Activated B cell treated with CpG ODN at 0.5 μM for 24 hours (primary cell): ENCODE results near the gene TMEM119. TPM values are rescaled to one million over a fixed set of nuclear protein-coding genes. Genes with fewer than 3 reads are reported as not detected.

Source experiments
- ATAC-seq: fragments of 200-7000 bp; cut with Tn5 transposase; one replicate; pipeline ENCODE4 v1.10.0; 2021; ENCODE audit warnings: low read depth, mild to moderate bottlenecking, moderate library complexity
- CTCF ChIA-PET: fragments of 350-600 bp; sonication (Branson Sonifier 250); formaldehyde crosslinking; loops from one replicate; lab custom pipeline; 2021; ENCODE audit warnings: antibody characterized with exemption; lab: Charles Lee
- POLR2A ChIA-PET: fragments of 350-600 bp; sonication (Branson Sonifier 250); formaldehyde crosslinking; loops from one replicate; lab custom pipeline; 2021; ENCODE audit warnings: antibody characterized with exemption; lab: Charles Lee
- DNase-seq: peaks from one replicate; pipeline ENCODE4 v3.0.0; 2022
- H3K27ac Mint-ChIP-seq: one replicate; pipeline ENCODE4 v1.8.0; 2020; ENCODE audit warnings: mixed read lengths
- H3K27me3 Mint-ChIP-seq: one replicate; pipeline ENCODE4 v1.8.0; 2021; ENCODE audit warnings: mixed read lengths
- H3K36me3 Mint-ChIP-seq: one replicate; pipeline ENCODE4 v1.8.0; 2021; ENCODE audit warnings: low read depth, mixed read lengths
- H3K4me1 Mint-ChIP-seq: one replicate; pipeline ENCODE4 v1.8.0; 2021; ENCODE audit warnings: mixed read lengths
- H3K4me3 Mint-ChIP-seq: one replicate; pipeline ENCODE4 v1.8.0; 2020; ENCODE audit warnings: mild to moderate bottlenecking, mixed read lengths
- H3K9me3 Mint-ChIP-seq: one replicate; pipeline ENCODE4 v1.8.0; 2020; ENCODE audit warnings: mixed read lengths
- CTCF ChIP-seq: fragments of 200-600 bp; IDR thresholded peaks from one replicate; pipeline ENCODE4 v1.8.0; 2022; ENCODE audit warnings: antibody characterized with exemption, mild to moderate bottlenecking
- intact Hi-C: fragments of 100-400 bp; cut with micrococcal nuclease; formaldehyde crosslinking; loops from one replicate; pipeline ENCODE4 v1.15.1; 2024
- total RNA-seq: library from RNA; stranded (reverse); gene quantifications from 2 replicates; pipeline ENCODE4 v1.2.3, GENCODE V29; 2022

The TMEM119 gene
- not detected in 2 replicates for total RNA-seq

GRCh38 chr12:108597559-108598471, at the start of gene TMEM119:
TMEM119 (minus strand) TSS chr12:108598084; CDS start chr12:108592383, 5,701 bp downstream.
- Mint-ChIP-seq H3K36me3 (no peaks in the 10 kb centered on the region), H3K4me3 (no peak within 1 kb of the TSS), H3K27ac (no peak within 1 kb of the TSS), H3K9me3 (no peaks in the 10 kb centered on the region), H3K4me1 (no peaks in the 10 kb centered on the region), H3K27me3 (no peaks in the 10 kb centered on the region)
- no peak for TF ChIP-seq CTCF
- ATAC-seq (no peak), DNase-seq (no peak)
- POLR2A ChIA-PET, result no interaction called here
- intact Hi-C loops, result no loop called here
- CTCF ChIA-PET, result no interaction called here

GRCh38 chr12:108646600-108647579, 49.0 kb upstream of the TMEM119 start:
- Mint-ChIP-seq H3K27me3 (no peaks in the 10 kb centered on the region), H3K36me3 (peaks cover 66% of the 10 kb centered on the region), H3K4me1 (peaks cover 57% of the 10 kb centered on the region), H3K9me3 (no peaks in the 10 kb centered on the region), H3K27ac (peak overlapping the region; percentile 60), H3K4me3 (peak overlapping the region; percentile 17)
- TF ChIP-seq CTCF, result no peak
- ATAC-seq (no peak), DNase-seq (no peak)
- intact Hi-C loops, result loop anchor here (1.0 to 2.0 kb wide), 3 partner anchors 14 to 35 kb away; partner anchors contain the start of gene SELPLG
- CTCF ChIA-PET, result interaction anchor here (0.7 to 2.6 kb wide), 15 partner anchors 8 to 157 kb away, joined by 3 to 27 read pairs (median 4); partner anchors contain the start of gene SART3
- POLR2A ChIA-PET, result interaction anchor here (0.9 to 2.8 kb wide), 5 partner anchors 11 to 86 kb away, joined by 3 to 15 read pairs (median 8); partner anchors contain the start of genes SART3 and SELPLG

GRCh38 chr12:108645686-108646599, 48.1 kb upstream of the TMEM119 start:
- H3K36me3 Mint-ChIP-seq, result peaks cover 59% of the 10 kb centered on the region
- intact Hi-C loops, result loop anchor here (2.0 kb wide), 2 partner anchors 13 to 27 kb away; partner anchors contain the start of gene SELPLG
- peak overlapping the region; percentile 17 for H3K4me3 Mint-ChIP-seq
- ChIA-PET POLR2A (interaction anchor here (0.6 to 2.8 kb wide), 6 partner anchors 10 to 85 kb away, joined by 3 to 15 read pairs (median 6); partner anchors contain the start of genes SART3 and SELPLG), CTCF (interaction anchor here (0.7 to 2.6 kb wide), 12 partner anchors 9 to 85 kb away, joined by 3 to 27 read pairs (median 4); partner anchors contain the start of genes SART3 and SELPLG)
- H3K27me3 Mint-ChIP-seq, result no peaks in the 10 kb centered on the region
- TF ChIP-seq CTCF, result no peak
- H3K27ac Mint-ChIP-seq, result peak overlapping the region; percentile 59
- no peaks in the 10 kb centered on the region for H3K9me3 Mint-ChIP-seq
- H3K4me1 Mint-ChIP-seq, result peaks cover 64% of the 10 kb centered on the region
- ATAC-seq, result no peak
- no peak for DNase-seq

- no peak overlapping the region for H3K27ac Mint-ChIP-seq
- H3K27me3 Mint-ChIP-seq, result no peaks in the 10 kb centered on the region
- no peak overlapping the region for H3K4me3 Mint-ChIP-seq
- DNase-seq (no peak), ATAC-seq (no peak)
- no peaks in the 10 kb centered on the region for H3K9me3 Mint-ChIP-seq
- no peak for TF ChIP-seq CTCF
- POLR2A ChIA-PET, result interaction anchor here (0.8 to 2.8 kb wide), 2 partner anchors 8 to 26 kb away, joined by 3 to 8 read pairs; no protein-coding TSS in a partner anchor
- intact Hi-C loops, result no loop called here
- H3K4me1 Mint-ChIP-seq, result peaks cover 76% of the 10 kb centered on the region
- CTCF ChIA-PET, result interaction anchor here (1.6 to 2.6 kb wide), 3 partner anchors 11 to 27 kb away, joined by 4 to 27 read pairs (median 10); partner anchors contain the start of gene SELPLG
- peaks cover 57% of the 10 kb centered on the region for H3K36me3 Mint-ChIP-seq
Observed at GRCh38 chr12:108644811-108645120, 46.9 kb upstream of the TMEM119 start.
